Measurements from ENCODE around the gene ARFIP2.

ARFIP2 gene

DNA sequence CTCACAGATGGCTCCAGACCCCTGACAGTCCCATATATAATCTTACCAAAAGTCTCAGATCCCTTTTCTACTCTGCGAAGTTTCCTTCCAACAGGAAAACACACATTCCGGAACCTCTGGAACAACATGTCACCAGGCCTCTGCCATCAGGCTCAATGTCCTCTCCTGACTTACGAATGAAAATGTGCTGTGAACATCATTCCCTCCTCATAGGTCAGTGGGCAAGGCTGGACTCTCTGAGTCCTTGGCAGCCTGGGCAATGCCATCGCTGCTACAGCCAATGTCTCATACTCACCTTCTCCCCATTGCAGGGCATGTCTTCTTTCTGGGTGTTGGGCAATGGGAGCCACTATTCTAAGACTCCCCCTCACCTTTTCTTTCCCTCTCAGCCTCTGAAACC, 38.7 kb downstream of the ARFIP2 start:
- no peak for DNase-seq (ENCODE audit: low read depth)

DNA sequence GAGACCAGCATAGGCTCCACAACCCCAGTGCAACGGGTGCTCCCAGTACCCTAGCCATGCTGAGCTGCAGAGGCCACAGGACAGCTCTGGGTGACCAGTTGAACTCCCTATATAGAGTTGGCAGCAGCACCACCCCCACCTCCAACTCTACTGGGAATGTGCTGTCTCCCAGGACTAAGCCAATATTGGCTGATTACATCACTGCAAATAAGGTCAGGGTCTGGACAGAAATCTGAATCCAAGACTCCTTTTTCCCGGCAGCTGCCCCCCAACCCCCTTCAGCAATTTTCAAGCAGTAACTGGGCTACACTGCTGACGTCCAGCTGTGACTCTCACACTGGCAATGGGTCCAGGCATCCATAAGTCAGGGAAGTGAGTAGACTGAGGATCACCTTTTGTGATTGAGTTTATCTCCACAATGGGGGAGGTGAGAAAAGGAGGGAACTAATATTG, 40.2 kb downstream of the ARFIP2 start, which contains the start of gene HPX:
Gene HPX (minus strand): TSS at position 82 of the 453 bp plus-strand sequence. CDS start 24 bp downstream, at position 58.
- DNase-seq (ENCODE audit: low read depth) = no peak

DNA sequence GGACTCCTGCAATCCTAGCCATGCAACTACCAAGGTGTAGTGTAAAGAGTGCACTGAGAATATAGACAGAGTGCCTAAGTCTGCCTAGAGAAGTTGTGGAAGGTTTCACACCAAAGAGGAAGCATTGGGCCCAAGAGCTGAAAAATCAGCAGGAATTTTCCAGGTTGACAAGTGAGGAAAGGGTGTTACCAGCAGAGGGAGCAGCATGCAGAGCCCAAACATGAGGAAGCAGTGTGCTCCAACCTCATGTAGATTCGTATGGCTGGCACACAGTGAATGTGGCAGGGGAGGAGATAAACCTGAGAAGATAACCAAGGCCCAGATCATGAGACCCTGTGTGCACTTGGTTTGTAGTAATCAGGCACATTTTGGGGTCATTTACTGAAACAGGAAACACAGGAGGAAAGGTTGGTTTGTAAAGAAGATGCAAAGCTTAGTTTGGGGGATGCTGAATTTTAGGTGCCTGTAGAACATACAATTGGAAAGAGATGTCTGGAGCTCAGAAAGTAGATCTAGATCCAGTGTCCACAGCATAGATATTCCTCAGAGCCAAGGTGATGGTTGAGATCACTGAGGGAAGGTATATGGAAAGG, 42.1 kb downstream of the ARFIP2 start:
- no peak for DNase-seq (ENCODE audit: low read depth)

DNA sequence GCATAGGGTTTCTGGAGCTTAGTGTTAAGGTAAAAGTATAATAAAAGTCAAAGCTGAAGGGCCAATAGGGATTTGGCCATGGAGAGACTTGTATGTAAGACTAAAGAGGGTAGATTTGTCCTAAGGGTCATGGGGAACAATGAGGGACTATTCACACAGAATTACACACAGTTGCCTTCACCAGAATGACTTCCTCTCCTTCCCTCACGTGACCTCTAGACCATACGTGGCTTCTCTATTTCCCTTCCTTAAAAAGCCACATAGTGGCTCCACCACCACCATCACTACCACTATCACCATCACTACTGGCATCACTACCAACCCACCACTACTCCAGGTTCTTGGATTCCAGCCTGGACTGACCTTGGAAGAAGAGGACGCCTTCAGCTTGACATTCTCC, 43.1 kb downstream of the ARFIP2 start:
- DNase-seq (ENCODE audit: low read depth) = no peak

DNA sequence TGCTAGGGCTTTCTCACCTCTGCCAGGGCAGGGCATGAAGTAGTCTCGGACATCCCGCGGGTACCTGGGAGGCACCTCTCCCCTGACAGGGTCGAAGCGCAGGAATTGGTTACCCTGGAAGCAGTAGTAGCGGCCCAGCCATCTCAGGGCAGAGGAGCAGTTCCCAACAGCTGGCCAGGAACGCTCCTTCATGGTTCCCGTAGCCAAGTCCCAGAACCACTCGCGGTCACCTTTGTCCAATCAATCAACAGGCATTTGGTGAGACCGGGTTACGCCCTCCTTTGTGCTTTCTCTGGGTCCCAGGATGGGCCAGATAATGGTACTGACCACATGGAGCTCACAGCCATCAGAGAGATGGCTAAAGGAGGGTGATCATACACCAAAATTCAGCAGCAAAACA, 43.7 kb downstream of the ARFIP2 start:
- DNase-seq (ENCODE audit: low read depth) = no peak

DNA sequence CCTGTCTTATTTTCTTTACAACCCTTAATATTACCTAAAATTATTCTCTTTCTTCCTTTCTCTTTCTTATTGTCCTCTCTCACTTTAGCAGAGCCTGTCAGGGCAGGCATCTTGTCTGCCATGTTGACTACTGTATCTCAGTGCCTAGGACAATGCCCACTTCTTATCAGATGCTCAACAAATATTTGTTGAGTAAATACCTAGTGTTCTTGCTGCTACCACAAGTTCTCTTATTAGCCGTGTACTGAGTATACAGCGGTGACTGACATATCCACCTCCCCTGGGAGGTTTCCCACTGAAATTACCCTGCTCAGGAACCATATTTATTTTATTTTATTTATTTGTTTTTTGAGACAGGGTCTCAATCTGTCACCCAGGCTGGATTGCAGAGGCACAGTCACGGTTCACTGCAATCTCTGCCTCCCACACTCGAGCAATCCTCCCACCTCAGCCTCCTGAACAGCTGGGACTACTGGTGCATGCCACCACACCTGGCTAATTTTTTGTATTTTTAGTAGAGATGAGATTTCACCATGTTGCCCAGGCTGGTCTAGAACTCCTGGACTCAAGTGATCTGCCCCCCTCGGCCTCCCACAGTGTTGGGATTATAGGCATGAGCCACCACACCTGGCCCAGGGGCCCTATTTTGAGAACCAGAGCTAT, 47.0 kb downstream of the ARFIP2 start:
- DNase-seq (ENCODE audit: low read depth) = no peak

DNA sequence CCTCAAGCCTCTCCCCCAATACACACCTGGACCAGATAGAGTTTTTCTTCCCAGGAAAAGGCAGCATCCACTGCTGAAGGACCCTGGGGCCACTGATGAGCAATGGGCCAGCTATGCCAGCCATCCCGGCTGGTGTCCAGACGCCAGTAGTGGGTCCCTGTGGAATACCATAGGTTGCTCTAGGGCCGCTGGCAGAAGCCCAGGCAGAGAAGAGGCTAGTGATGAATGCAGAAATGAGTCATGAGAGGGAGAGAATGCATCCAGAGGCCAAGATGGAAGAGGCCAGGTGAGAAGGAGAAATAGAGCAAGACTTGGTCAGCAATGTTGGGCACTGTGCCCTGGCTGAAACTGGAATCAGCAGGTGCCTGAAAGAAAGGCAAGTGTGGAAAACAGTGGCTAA, 49.3 kb downstream of the ARFIP2 start:
- DNase-seq (ENCODE audit: low read depth) = no peak

DNA sequence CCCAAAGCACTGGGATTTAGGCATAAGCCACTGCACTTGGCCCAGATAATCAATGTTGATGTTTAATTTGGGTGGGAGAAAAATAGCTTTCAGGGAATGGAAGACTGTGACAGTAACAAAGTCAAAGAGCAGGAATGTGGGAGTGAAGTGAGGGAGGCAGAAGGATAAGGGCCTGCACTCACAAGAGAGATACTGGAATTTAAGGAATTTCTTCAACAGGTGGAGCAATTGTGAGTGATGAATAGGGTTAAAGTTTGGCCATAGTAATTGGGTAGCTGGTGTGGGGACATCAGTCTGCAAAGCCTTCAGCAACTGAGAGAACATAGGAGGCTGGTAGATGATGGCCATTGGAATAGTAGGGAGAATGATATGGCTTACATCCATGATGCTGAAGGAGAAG, 53.6 kb downstream of the ARFIP2 start:
- DNase-seq (ENCODE audit: low read depth) = no peak

All from activated gamma-delta T cell treated with anti-CD3 and anti-CD28 coated beads, Interleukin-2, amount 50 U/mL, for 16 hours (primary cell).